Stimulated activated CD8-positive, alpha-beta memory T cell treated with anti-CD3 and anti-CD28 coated beads, Interleukin-15, amount 100 ng/mL, for 48 hours (primary cell): ENCODE results near the gene RNF149.
A peak's percentile ranks its signal among the peaks of the same experiment; 100 is the strongest.
"Not testable (repeated sequence)": the region's sequence is repeated elsewhere in the genome, so short reads cannot be mapped to it uniquely, and the experiment has no call there.

ENCODE experiments used
- DNase-seq, 2 donors: peaks; one replicate each; pipeline ENCODE4 v3.0.0-alpha.2; 2020; ENCODE audit warnings: low read depth in 2 of 2

The RNF149 gene

DNA sequence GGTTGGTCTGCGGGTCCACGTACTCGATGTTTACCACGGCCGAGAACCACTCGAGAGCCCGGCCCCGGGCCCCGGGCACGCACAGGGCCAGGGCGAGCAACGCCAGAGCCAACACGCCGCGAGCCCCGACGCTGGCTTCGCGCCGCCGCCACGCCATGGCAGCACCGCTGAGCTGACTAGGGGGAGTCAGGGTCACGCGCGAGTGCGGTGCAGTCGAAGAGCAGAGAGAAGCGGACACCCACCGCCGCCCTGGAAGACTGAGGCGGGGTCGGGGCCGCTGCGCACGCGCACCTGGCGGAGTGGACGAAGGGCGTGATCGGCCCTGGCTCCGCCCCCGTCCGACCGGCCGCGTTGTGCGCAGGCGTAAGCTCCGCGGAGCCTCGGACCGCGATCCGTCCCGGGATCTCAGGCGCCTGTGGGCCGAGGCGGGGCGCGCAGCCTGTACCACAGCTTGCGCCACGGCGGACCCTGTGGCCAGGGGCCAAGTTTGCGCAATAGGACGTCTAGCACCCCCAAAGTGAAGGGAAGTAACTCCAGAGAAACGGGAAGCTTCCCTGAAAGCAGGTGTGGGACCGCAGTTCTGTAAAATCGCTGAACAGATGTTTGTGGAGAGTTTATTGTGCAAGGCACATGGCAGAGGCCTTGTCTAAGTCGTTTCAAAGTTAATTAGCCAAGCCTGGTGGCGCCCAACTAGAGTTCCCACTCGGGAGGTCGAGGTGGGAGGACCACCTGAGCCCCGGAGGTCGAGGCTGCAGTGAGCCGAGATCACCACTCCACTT, at the start of gene RNF149:
Gene RNF149, minus strand, starts transcription at position 270 of the 779 bp plus-strand sequence. Its CDS starts 113 bp downstream, at position 157.
- peak; percentile 84 to 85 for DNase-seq

DNA sequence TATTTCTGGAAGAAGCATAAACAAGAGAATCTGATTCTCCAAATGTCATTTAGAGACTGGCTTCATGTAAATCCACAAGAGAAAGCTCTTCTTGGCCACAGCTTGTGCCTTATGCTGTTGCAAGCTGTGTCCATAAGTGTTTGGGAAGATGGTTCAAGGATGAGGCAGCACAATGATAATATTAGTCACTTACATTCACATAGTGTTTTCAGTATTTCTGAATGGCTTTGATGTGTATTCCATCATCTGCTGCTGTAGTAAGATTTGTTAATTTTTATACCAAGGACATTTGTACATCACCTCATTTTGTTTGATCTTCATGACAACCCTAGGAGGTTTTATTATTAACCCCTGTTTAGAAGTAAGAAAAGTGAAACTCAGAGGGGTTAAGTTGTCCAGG, 48.9 kb upstream of the RNF149 start:
- no peak for DNase-seq

GRCh38 chr2:101356521-101356920, 48.0 kb upstream of the RNF149 start:
- DNase-seq = no peak

DNA sequence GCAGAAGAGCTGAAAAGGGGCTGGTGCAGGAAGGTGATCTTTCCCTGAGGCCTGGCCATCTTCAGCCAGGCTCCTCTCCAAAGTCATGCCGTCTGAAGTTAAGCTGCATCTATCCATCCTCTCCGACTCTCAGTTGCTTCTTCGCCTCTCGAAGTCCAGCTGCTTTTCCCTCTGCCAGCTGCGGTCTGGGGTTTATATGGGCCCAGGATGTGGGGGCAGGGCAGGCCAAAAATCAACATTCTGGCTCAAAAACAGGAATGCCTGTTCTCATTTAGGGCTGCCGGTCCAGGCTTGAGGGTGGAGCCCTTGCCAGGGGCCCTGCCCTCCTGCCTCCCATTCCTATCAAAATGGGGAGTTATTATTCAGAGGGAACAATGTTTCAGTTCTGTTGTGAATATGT, 47.6 kb upstream of the RNF149 start:
- DNase-seq = no peak

DNA sequence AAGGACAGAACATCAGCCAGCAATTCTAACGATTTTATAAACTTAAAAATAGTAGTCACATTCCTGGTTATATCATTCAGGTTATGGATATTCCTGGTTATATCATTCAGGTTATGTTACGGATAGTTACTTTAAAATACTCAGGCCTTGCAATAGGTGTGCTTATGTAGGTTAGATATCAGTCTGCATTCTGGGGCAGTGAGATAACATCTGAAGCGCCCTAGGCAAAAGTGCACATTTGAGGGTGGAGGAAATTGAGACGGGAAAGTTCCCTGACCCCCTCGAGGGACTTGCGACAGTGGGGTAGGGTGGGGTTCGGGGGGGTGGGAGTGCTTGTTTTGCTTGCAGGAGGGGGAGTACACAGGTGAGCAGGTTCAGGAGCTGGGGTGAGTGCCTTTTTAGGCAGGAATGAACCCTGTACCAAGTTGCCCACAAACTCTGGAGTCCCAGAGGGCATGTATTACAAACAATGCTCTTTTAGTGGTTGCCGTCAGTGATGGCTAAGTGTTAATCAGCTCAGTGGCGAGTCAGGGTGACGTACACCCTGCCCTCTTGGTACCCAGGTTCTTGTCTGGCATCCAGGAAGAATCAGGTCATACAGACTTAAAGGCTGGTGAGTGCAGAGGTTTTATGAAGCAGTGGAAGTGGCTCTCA, 47.0 kb upstream of the RNF149 start:
- DNase-seq = no peak

DNA sequence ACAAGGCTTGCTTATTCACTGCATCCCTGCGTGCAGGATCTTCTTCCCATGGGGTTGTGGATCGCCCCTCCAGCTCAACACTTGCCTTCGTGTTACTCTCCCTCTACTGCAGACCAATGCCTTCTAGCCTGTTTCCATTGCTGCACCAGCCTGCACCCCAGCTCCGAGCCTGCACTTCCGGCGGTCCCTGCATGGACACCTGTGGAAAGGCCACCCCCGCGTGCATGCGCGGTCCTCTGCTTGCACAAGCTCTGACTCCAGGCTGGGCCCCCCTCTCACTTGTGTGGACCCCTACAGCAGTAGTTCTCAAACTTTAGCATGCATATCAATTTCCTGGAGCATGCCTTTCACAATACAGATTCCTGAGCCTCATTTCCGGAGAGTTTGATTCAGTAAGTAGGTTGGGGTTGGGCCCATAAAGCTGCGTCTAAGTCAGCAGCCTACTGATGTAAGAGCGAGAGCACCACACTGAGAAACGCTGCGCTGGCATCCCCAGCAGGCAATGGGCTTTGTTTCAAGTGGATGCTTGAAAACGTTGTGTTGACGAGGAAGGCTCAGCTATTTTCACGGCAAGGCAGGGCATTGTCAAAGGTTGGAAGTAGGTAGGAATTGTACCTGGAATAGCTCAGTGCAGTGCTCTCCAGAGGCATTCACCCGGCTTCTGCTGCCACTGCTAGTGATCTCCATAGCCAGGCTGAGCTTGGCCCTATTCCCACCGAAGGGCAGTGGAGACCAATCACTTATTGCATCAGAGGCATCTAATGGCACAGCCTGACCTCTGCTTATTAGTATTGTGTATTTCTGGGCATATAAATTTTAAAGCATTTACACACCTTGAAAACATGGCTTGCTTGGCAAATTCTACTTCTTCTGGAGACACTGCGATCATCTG, 46.2 kb upstream of the RNF149 start:
- DNase-seq = no peak

DNA sequence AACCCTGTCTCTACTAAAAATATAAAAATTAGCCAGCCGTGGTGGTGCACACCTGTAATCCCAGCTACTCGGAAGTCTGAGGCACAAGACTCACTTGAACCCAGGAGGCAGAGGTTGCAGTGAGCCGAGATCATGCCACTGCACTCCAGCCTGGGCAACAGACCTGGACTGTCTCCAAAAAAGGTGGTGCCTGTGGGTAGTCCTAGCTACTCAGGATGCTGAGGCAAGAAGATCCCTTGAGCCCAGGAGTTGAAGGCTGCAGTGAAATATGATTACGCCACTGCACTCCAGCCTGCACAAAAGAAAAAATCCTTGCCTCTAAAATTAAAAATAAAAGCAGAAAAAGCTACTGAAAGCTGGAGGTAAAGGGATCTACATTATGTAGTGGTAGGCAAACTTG, 44.1 kb upstream of the RNF149 start:
- not testable (repeated sequence) for DNase-seq

GRCh38 chr2:101351207-101351606, 42.7 kb upstream of the RNF149 start:
- DNase-seq = no peak

GRCh38 chr2:101349893-101350662, 41.6 kb upstream of the RNF149 start:
- no peak for DNase-seq

GRCh38 chr2:101348883-101349282, 40.4 kb upstream of the RNF149 start:
- no peak for DNase-seq

DNA sequence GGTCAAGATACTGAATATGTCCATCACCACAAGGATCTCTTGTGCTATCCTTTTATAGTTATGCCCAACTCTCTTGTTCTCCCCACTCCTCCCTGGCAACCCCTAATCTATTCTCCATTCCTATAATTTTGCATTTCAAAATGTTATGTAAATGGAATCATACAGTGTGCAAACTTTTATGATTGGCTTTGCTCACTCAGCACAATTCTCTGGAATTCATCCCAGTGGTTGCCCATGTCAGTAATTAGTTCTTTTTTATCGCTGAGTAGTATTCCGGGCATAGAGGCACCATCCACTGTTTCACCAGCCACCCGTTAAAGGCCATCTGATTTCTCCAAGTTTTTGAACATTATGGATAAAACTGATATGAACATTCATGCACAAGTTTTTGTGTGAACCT, 38.4 kb upstream of the RNF149 start:
- DNase-seq = no peak

DNA sequence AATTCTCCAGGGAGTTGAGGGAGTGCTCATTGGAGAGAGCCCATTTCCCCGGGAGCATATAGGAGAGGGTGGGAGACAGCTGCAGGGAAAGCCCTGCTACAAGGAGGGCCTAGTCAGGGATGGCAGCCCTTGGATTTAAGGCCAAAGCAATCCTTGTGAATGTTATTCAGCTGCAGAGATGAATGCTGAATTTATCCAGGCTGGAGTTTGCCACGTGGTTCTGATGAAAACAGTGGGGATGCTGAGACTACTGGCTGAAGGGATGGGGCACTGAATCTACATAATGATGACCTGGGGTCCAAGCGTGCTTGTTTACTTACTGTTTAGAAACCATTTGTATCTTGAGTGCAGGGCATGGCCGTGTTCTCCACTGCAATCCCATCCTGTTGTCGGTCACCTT, 35.6 kb upstream of the RNF149 start:
- DNase-seq = no peak

GRCh38 chr2:101342625-101343008, 34.1 kb upstream of the RNF149 start:
- DNase-seq = no peak

GRCh38 chr2:101341901-101342624, 33.6 kb upstream of the RNF149 start:
- peak in 1 of 2 donors; percentile 42 for DNase-seq

GRCh38 chr2:101341421-101341820, 32.9 kb upstream of the RNF149 start:
- DNase-seq = no peak

GRCh38 chr2:101340141-101340551, 31.6 kb upstream of the RNF149 start:
- no peak for DNase-seq

DNA sequence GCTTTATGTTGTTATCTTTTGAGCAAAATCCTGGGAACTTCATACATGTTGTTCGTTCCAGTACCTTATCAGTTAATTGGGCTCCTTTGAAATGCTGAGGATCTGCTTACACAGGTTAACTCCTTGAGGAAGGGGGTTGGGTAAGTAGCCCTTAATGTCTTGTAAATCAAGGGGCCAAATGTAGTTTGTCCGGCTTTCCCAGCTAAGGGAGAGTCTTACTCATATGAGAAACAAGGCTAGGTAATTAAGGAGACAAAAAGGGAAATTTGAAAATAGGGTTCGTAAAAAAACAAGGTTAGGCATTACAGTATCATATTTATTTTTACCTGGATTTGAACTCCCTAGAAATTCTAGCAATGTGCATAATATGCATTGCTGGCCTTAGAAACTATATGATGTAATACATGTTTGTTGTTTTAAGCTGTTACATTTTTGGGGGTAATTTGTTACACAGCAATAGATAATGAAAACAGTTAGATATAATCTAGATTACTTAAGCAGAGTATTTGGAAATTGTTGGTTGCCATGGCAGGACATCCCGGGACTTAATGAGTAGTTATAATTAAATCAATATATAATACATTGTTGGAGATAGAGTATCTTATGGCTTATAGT, 30.9 kb upstream of the RNF149 start:
- no peak for DNase-seq

GRCh38 chr2:101337877-101338276, 29.4 kb upstream of the RNF149 start:
- no peak for DNase-seq

GRCh38 chr2:101332885-101333766, 24.6 kb upstream of the RNF149 start:
- no peak for DNase-seq
